GM12892 (cell line): ENCODE measurements around the gene KIAA0513.

Experiments used
- POLR2A ChIP-seq: IDR thresholded peaks from 2 replicates; pipeline ENCODE4 v1.6.1; 2011; ENCODE audit warnings: low read depth, low read length, control low read depth
- POLR2AphosphoS5 ChIP-seq: IDR thresholded peaks from 2 replicates; pipeline ENCODE4 v1.6.1; 2011; ENCODE audit warnings: low read depth, low read length, control low read depth
- TAF1 ChIP-seq: IDR thresholded peaks from 2 replicates; pipeline ENCODE4 v1.6.1; 2011; ENCODE audit warnings: low read depth, mild to moderate bottlenecking, control low read depth, low read length, borderline replicate concordance

- TF ChIP-seq POLR2A = no peak
- no peak for TF ChIP-seq POLR2AphosphoS5
- no peak for TF ChIP-seq TAF1
Observed at GRCh38 chr16:85141491-85142128, 114.0 kb downstream of the KIAA0513 start.
